ENCODE measurements around the gene MIB1.

The MIB1 gene

DNA sequence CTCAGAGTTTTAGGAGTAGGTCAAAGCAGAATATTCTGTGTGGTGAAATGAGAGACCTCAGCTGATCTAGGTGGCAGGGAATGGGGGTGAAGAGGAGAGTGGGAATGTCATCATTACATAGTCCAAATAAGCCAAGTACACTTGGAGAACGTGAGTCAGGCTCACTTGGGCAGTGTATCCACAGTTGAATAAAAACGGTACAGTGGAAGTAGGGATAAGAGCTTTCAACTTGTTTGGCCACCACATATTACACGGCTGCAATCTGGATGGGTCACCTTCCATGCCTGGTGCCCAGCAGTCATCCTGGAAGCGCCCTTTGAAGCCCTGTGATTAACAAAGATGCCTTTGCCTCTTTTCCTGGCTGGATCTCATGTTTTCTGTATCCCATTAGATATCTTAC, 28.6 kb downstream of the MIB1 start:
- TF ChIP-seq CTCF (IDR thresholded peaks at IDR 0.05): no peak

DNA sequence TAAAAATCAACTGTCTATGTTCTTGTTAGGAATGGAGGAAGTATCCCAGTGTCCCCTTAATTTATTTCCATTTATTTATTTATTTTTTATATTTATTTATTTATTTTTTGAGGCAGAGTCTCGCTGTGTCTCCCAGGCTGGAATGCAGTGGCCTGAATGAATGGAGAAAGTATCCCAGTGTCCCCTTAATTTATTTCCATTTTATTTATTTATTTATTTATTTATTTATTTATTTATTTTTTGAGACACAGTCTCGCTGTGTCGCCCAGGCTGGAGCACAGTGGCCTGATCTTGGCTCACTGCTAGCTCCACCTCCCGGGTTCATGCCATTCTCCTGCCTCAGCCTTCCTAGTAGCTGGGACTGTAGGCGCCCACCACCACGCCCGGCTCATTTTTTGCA, 34.1 kb downstream of the MIB1 start:
- TF ChIP-seq CTCF (IDR thresholded peaks at IDR 0.05): no peak

DNA sequence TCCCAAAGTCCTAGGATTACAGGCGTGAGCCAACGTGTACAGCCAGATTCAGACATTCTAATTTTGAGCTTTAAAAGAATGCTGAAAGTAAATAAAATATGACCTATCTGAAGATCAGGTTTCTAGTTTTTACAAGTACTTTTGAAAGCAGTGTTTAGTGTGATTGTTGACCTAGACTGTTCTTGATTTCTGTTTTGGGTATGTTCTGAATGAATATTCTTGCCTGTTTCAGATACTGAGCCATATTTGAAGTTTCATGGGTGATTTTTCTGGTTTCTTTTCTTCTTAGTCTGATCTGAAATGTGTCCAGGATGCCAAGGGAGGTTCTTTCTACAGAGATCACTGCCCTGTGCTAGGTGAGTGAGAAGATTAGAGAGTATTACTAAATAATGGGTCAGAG, 37.2 kb downstream of the MIB1 start:
- no peak for TF ChIP-seq CTCF (IDR thresholded peaks at IDR 0.05)

GRCh38 chr18:21786526-21786925, 45.9 kb downstream of the MIB1 start:
- no peak for TF ChIP-seq CTCF (IDR thresholded peaks at IDR 0.05)

GRCh38 chr18:21798126-21798525, 57.5 kb downstream of the MIB1 start:
- no peak for TF ChIP-seq CTCF (IDR thresholded peaks at IDR 0.05)

GRCh38 chr18:21799721-21800120, 59.1 kb downstream of the MIB1 start:
- TF ChIP-seq CTCF (IDR thresholded peaks at IDR 0.05): no peak

- TF ChIP-seq CTCF (IDR thresholded peaks at IDR 0.05): no peak
Observed at GRCh38 chr18:21803495-21803894, 62.9 kb downstream of the MIB1 start.

GRCh38 chr18:21805771-21806366, 65.3 kb downstream of the MIB1 start:
- TF ChIP-seq CTCF (IDR thresholded peaks at IDR 0.05): no peak

All from LNCAP (cell line).